Loucy (cell line): Measurements from ENCODE around the gene P4HB.
"Not testable (repeated sequence)": the region's sequence is repeated elsewhere in the genome, so short reads cannot be mapped to it uniquely, and the experiment has no call there.

Experiments
- H2AFZ ChIP-seq: fragments of 200-600 bp; sonication (generic); 2 replicates; pipeline ENCODE4 v1.6.0; 2016; ENCODE audit warnings: antibody characterized with exemption, mild to moderate bottlenecking, low read length, moderate library complexity
- H3F3A ChIP-seq: fragments of 200-600 bp; 2 replicates; pipeline ENCODE4 v1.6.0; 2016; ENCODE audit warnings: antibody characterized with exemption, low read depth, mild to moderate bottlenecking
- H3K27me3 ChIP-seq: fragments of 200-600 bp; sonication (generic); 2 replicates; pipeline ENCODE4 v1.6.1; 2014; ENCODE audit warnings: low read length, mild to moderate bottlenecking; ENCODE audit not compliant: insufficient read depth, poor library complexity, severe bottlenecking
- H3K36me3 ChIP-seq: fragments of 200-600 bp; sonication (generic); 2 replicates; pipeline ENCODE4 v1.6.1; 2016; ENCODE audit warnings: low read length; ENCODE audit not compliant: insufficient read depth
- H3K4me1 ChIP-seq: fragments of 200-600 bp; sonication (generic); 2 replicates; pipeline ENCODE4 v1.5.1; 2014; ENCODE audit warnings: low read length, mild to moderate bottlenecking; ENCODE audit not compliant: insufficient read depth, poor library complexity, severe bottlenecking
- H3K4me2 ChIP-seq: fragments of 200-600 bp; sonication (generic); 2 replicates; pipeline ENCODE4 v1.6.0; 2014; ENCODE audit warnings: antibody characterized with exemption, low read length, low read depth, mild to moderate bottlenecking; ENCODE audit not compliant: poor library complexity, severe bottlenecking
- H3K4me3 ChIP-seq: fragments of 200-600 bp; sonication (generic); 2 replicates; pipeline ENCODE4 v1.5.1; 2014; ENCODE audit warnings: low read length, mild to moderate bottlenecking, mixed read lengths; ENCODE audit not compliant: poor library complexity, severe bottlenecking
- H3K79me2 ChIP-seq: fragments of 200-600 bp; sonication (generic); 2 replicates; pipeline ENCODE4 v1.6.1; 2014; ENCODE audit warnings: low read length; ENCODE audit not compliant: insufficient read depth
- H3K9ac ChIP-seq: fragments of 200-600 bp; sonication (generic); 2 replicates; pipeline ENCODE4 v1.6.0; 2014; ENCODE audit warnings: mild to moderate bottlenecking, low read depth, low read length, moderate library complexity; ENCODE audit not compliant: poor library complexity, severe bottlenecking
- H3K9me2 ChIP-seq: fragments of 200-600 bp; sonication (generic); replicated peaks from 2 replicates; pipeline ENCODE4 v1.6.1; 2016; ENCODE audit warnings: low read depth, low read length, mixed read lengths
- H3K9me3 ChIP-seq: fragments of 200-600 bp; sonication (generic); 2 replicates; pipeline ENCODE4 v1.6.1; 2014; ENCODE audit warnings: mild to moderate bottlenecking, antibody characterized with exemption, low read length, low read depth; ENCODE audit not compliant: insufficient read depth
- H4K20me1 ChIP-seq: fragments of 200-600 bp; sonication (generic); 2 replicates; pipeline ENCODE4 v1.6.0; 2014; ENCODE audit warnings: antibody characterized with exemption, low read length, mild to moderate bottlenecking; ENCODE audit not compliant: insufficient read depth, poor library complexity, severe bottlenecking
- CTCF ChIP-seq: fragments of 200-600 bp; sonication (generic); conservative IDR thresholded peaks from 2 replicates; pipeline ENCODE4 v1.5.1; 2014; ENCODE audit warnings: mild to moderate bottlenecking, antibody characterized with exemption, low read length
- EZH2phosphoT487 ChIP-seq: fragments of 200-600 bp; IDR thresholded peaks from 2 replicates; pipeline ENCODE4 v1.6.1; 2018; ENCODE audit warnings: antibody characterized with exemption, mild to moderate bottlenecking, moderate library complexity, borderline replicate concordance

Gene P4HB

GRCh38 chr17:81842378-81842724 is 18.0 kb downstream of the P4HB start:
- H3K36me3 ChIP-seq = peaks cover 51% of the 10 kb centered on the region; the same call in 1 of the 2 replicates
- no peaks in the 10 kb centered on the region for H3K9me2 ChIP-seq
- no peaks in the 10 kb centered on the region for H4K20me1 ChIP-seq
- H2AFZ ChIP-seq = no peak overlapping the region
- no peak overlapping the region for H3K4me3 ChIP-seq
- H3K9ac ChIP-seq = no peak overlapping the region
- TF ChIP-seq CTCF (no peak), EZH2phosphoT487 (no peak)
- no peaks in the 10 kb centered on the region for H3F3A ChIP-seq
- no peak overlapping the region for H3K4me2 ChIP-seq
- no peaks in the 10 kb centered on the region for H3K4me1 ChIP-seq
- H3K27me3 ChIP-seq = no peaks in the 10 kb centered on the region
- H3K79me2 ChIP-seq = no peaks in the 10 kb centered on the region
- no peaks in the 10 kb centered on the region for H3K9me3 ChIP-seq

GRCh38 chr17:81841866-81842265 is 18.5 kb downstream of the P4HB start:
- Histone ChIP-seq H4K20me1 (no peaks in the 10 kb centered on the region), H3K4me2 (no peak overlapping the region), H3K4me3 (no peak overlapping the region), H3K36me3 (peaks cover 46% of the 10 kb centered on the region; the same call in 1 of the 2 replicates), H3K27me3 (no peaks in the 10 kb centered on the region), H3K9ac (no peak overlapping the region), H2AFZ (no peak overlapping the region), H3K9me3 (no peaks in the 10 kb centered on the region), H3K9me2 (no peaks in the 10 kb centered on the region), H3K79me2 (no peaks in the 10 kb centered on the region), H3K4me1 (no peaks in the 10 kb centered on the region), H3F3A (no peaks in the 10 kb centered on the region)
- TF ChIP-seq EZH2phosphoT487 = no peak
- TF ChIP-seq CTCF = no peak

- Histone ChIP-seq H3K4me3 (no peak overlapping the region), H3K36me3 (peaks cover 39% of the 10 kb centered on the region; the same call in 1 of the 2 replicates), H3K4me2 (no peak overlapping the region), H3K9me2 (no peaks in the 10 kb centered on the region), H2AFZ (no peak overlapping the region), H3K4me1 (no peaks in the 10 kb centered on the region), H3K9ac (no peak overlapping the region), H3K27me3 (no peaks in the 10 kb centered on the region), H3K9me3 (no peaks in the 10 kb centered on the region), H4K20me1 (no peaks in the 10 kb centered on the region), H3K79me2 (no peaks in the 10 kb centered on the region), H3F3A (no peaks in the 10 kb centered on the region)
- TF ChIP-seq CTCF = no peak
- TF ChIP-seq EZH2phosphoT487 = no peak
Measured at GRCh38 chr17:81840826-81841778, 19.2 kb downstream of the P4HB start.

- not testable (repeated sequence) for H3K9me2 ChIP-seq, H3F3A ChIP-seq, H3K79me2 ChIP-seq, H3K9ac ChIP-seq, H3K9me3 ChIP-seq, H3K4me2 ChIP-seq, H2AFZ ChIP-seq, H4K20me1 ChIP-seq, H3K27me3 ChIP-seq, H3K4me1 ChIP-seq, H3K4me3 ChIP-seq
- H3K36me3 ChIP-seq = peaks cover 28% of the 10 kb centered on the region; the same call in 1 of the 2 replicates
Measured at GRCh38 chr17:81840059-81840458, 20.3 kb downstream of the P4HB start.
